GM12878 (cell line): ENCODE results near the gene HOXA2. TPM values are rescaled to one million over a fixed set of nuclear protein-coding genes. Genes with fewer than 3 reads are reported as not detected.

Experiments used
- ATF3 ChIP-seq: IDR thresholded peaks from 2 replicates; pipeline ENCODE4 v1.6.1; 2011; ENCODE audit warnings: low read depth, mild to moderate bottlenecking, low read length, moderate library complexity, borderline replicate concordance; ENCODE audit errors: extremely low read depth
- BCL3 ChIP-seq: IDR thresholded peaks from 2 replicates; pipeline ENCODE4 v1.6.1; 2011; ENCODE audit warnings: borderline replicate concordance, low read depth, mild to moderate bottlenecking, moderate library complexity, low read length; ENCODE audit not compliant: insufficient read depth, poor library complexity, severe bottlenecking
- CREM ChIP-seq: IDR thresholded peaks from 2 replicates; pipeline ENCODE4 v1.6.1; 2014; ENCODE audit warnings: antibody characterized with exemption, low read depth
- MTA2 ChIP-seq: fragments of 450-650 bp; IDR thresholded peaks from 2 replicates; pipeline ENCODE4 v1.6.1; 2016; ENCODE audit warnings: low read depth, mild to moderate bottlenecking, moderate library complexity
- POLR2AphosphoS2 ChIP-seq: IDR thresholded peaks from 2 replicates; pipeline ENCODE4 v1.6.1; 2011; ENCODE audit warnings: low read depth, mild to moderate bottlenecking, low read length, improper control_type of control experiment, moderate library complexity
- RAD51 ChIP-seq: fragments of 450-650 bp; IDR thresholded peaks from 2 replicates; pipeline ENCODE4 v1.6.1; 2016; ENCODE audit warnings: moderate library complexity, mild to moderate bottlenecking, inconsistent platforms
- STAT1 ChIP-seq: fragments of 450-650 bp; conservative IDR thresholded peaks from 2 replicates; pipeline ENCODE4 v1.6.1; 2014; ENCODE audit warnings: antibody characterized with exemption, mild to moderate bottlenecking
- TARDBP ChIP-seq: IDR thresholded peaks from 2 replicates; pipeline ENCODE4 v1.6.1; 2016; ENCODE audit warnings: borderline replicate concordance
- polyA plus RNA-seq, 11 experiments: library from polyadenylated mRNA; depleted of rRNA in 4 of 11; unstranded in 6 of 11; stranded (reverse) in 5 of 11; fragments of >200 nt; fragmentation: Nextera tagmentation in 4 of 11; fragmentation: Illumina TruSeq in 1 of 11; extraction: Ambion mirVana in 4 of 11; extraction: Trizol in 1 of 11; gene quantifications; 1 replicate in 1 of 11; 2 replicates in 10 of 11; pipeline versions ENCODE4 v1.2.1 to v1.2.3, GENCODE V29; 2011 to 2016; ENCODE audit warnings: inconsistent platforms in 2 of 11, missing spikeins in 2 of 11, low read depth in 1 of 11
- total RNA-seq, 4 experiments: library from RNA; depleted of rRNA in 3 of 4; stranded (reverse); fragments of >200 nt in 3 of 4; fragmentation: Illumina TruSeq in 1 of 4; extraction: Trizol in 1 of 4; gene quantifications; 2 replicates each; pipeline versions ENCODE4 v1.2.1 to v1.2.3, GENCODE V29; 2013 to 2021
- TF ChIP-seq, protein P1 (sequence below): fragments of 450-650 bp; IDR thresholded peaks from 2 replicates; pipeline ENCODE4 v1.6.1; 2017; ENCODE audit warnings: mild to moderate bottlenecking, moderate library complexity
- TF ChIP-seq, protein P2 (sequence below): fragments of 450-650 bp; IDR thresholded peaks from 2 replicates; pipeline ENCODE4 v1.6.1; 2017; ENCODE audit warnings: mild to moderate bottlenecking
- TF ChIP-seq, protein P3 (sequence below): fragments of 450-650 bp; IDR thresholded peaks from 2 replicates; pipeline ENCODE4 v1.6.1; 2016; ENCODE audit warnings: mild to moderate bottlenecking, moderate library complexity, borderline replicate concordance
- TF ChIP-seq, protein P4 (sequence below): fragments of 450-650 bp; IDR thresholded peaks from 2 replicates; pipeline ENCODE4 v1.6.1; 2017; ENCODE audit warnings: mild to moderate bottlenecking, low read depth, inconsistent platforms; ENCODE audit not compliant: poor library complexity, severe bottlenecking

The HOXA2 gene
- total and polyA plus RNA-seq, 10 of the 15 experiments (the other 5 are each of a cell fraction or from before 2014, with no cell fraction given) = not detected

DNA sequence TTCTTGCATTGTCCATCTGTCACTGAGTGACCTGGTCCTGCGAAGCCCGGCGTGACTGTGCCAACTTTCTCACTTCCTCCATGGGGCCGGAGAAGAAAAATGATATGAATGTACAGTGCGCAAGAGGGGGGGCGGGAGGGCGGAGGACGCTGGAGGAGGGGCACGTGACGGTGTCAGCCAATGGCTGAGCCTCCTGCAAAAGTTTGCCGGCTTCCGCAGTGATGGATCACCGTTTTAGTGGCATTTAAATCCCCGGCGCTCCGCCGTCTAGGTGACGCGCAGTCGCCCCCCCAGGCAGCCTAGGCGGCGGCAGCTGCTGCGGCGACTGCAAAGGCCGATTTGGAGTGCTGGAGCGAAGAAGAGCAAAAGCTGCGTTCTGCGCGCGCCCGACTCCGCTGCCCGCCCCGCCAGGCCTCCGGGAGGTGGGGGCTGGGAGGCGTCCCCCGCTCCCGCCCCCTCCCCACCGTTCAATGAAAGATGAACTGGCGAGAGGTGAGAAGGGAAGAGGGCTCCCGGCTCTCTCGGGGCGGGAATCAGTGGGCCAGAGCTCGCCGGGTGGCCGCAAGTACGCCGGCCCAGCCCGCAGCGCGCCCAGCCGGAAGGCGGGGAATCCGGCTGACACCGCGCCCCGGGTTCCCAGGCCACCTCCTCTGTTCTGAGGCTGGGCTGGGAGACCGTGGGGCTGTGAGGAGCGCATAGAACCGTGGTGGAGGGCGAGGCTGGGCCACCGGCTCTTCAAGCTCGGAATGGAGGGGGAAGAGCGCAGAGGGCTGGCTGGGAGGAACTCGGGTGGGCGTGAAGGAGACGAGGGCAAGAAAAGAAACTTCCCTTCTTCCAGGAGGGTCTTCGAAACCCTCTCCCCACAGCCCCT is 6.4 kb downstream of the HOXA2 start, which contains the start of gene HOXA1 (continued):
- TF ChIP-seq BCL3 (no peak), ATF3 (peak; percentile 47; the same call in 1 of the 2 replicates), POLR2AphosphoS2 (no peak), STAT1 (no peak), RAD51 (peak; percentile 73; the same call in 1 of the 2 replicates), TARDBP (no peak), CREM (0 out of 2 replicates have a peak, but pooled peaks have one; percentile 10), MTA2 (no peak)
- TF ChIP-seq, protein P1, sequence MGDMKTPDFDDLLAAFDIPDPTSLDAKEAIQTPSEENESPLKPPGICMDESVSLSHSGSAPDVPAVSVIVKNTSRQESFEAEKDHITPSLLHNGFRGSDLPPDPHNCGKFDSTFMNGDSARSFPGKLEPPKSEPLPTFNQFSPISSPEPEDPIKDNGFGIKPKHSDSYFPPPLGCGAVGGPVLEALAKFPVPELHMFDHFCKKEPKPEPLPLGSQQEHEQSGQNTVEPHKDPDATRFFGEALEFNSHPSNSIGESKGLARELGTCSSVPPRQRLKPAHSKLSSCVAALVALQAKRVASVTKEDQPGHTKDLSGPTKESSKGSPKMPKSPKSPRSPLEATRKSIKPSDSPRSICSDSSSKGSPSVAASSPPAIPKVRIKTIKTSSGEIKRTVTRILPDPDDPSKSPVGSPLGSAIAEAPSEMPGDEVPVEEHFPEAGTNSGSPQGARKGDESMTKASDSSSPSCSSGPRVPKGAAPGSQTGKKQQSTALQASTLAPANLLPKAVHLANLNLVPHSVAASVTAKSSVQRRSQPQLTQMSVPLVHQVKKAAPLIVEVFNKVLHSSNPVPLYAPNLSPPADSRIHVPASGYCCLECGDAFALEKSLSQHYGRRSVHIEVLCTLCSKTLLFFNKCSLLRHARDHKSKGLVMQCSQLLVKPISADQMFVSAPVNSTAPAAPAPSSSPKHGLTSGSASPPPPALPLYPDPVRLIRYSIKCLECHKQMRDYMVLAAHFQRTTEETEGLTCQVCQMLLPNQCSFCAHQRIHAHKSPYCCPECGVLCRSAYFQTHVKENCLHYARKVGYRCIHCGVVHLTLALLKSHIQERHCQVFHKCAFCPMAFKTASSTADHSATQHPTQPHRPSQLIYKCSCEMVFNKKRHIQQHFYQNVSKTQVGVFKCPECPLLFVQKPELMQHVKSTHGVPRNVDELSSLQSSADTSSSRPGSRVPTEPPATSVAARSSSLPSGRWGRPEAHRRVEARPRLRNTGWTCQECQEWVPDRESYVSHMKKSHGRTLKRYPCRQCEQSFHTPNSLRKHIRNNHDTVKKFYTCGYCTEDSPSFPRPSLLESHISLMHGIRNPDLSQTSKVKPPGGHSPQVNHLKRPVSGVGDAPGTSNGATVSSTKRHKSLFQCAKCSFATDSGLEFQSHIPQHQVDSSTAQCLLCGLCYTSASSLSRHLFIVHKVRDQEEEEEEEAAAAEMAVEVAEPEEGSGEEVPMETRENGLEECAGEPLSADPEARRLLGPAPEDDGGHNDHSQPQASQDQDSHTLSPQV = no peak
- TF ChIP-seq, protein P2, sequence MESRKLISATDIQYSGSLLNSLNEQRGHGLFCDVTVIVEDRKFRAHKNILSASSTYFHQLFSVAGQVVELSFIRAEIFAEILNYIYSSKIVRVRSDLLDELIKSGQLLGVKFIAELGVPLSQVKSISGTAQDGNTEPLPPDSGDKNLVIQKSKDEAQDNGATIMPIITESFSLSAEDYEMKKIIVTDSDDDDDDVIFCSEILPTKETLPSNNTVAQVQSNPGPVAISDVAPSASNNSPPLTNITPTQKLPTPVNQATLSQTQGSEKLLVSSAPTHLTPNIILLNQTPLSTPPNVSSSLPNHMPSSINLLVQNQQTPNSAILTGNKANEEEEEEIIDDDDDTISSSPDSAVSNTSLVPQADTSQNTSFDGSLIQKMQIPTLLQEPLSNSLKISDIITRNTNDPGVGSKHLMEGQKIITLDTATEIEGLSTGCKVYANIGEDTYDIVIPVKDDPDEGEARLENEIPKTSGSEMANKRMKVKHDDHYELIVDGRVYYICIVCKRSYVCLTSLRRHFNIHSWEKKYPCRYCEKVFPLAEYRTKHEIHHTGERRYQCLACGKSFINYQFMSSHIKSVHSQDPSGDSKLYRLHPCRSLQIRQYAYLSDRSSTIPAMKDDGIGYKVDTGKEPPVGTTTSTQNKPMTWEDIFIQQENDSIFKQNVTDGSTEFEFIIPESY = no peak
- TF ChIP-seq, protein P3, sequence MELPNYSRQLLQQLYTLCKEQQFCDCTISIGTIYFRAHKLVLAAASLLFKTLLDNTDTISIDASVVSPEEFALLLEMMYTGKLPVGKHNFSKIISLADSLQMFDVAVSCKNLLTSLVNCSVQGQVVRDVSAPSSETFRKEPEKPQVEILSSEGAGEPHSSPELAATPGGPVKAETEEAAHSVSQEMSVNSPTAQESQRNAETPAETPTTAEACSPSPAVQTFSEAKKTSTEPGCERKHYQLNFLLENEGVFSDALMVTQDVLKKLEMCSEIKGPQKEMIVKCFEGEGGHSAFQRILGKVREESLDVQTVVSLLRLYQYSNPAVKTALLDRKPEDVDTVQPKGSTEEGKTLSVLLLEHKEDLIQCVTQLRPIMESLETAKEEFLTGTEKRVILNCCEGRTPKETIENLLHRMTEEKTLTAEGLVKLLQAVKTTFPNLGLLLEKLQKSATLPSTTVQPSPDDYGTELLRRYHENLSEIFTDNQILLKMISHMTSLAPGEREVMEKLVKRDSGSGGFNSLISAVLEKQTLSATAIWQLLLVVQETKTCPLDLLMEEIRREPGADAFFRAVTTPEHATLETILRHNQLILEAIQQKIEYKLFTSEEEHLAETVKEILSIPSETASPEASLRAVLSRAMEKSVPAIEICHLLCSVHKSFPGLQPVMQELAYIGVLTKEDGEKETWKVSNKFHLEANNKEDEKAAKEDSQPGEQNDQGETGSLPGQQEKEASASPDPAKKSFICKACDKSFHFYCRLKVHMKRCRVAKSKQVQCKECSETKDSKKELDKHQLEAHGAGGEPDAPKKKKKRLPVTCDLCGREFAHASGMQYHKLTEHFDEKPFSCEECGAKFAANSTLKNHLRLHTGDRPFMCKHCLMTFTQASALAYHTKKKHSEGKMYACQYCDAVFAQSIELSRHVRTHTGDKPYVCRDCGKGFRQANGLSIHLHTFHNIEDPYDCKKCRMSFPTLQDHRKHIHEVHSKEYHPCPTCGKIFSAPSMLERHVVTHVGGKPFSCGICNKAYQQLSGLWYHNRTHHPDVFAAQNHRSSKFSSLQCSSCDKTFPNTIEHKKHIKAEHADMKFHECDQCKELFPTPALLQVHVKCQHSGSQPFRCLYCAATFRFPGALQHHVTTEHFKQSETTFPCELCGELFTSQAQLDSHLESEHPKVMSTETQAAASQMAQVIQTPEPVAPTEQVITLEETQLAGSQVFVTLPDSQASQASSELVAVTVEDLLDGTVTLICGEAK = no peak
- TF ChIP-seq, protein P4, sequence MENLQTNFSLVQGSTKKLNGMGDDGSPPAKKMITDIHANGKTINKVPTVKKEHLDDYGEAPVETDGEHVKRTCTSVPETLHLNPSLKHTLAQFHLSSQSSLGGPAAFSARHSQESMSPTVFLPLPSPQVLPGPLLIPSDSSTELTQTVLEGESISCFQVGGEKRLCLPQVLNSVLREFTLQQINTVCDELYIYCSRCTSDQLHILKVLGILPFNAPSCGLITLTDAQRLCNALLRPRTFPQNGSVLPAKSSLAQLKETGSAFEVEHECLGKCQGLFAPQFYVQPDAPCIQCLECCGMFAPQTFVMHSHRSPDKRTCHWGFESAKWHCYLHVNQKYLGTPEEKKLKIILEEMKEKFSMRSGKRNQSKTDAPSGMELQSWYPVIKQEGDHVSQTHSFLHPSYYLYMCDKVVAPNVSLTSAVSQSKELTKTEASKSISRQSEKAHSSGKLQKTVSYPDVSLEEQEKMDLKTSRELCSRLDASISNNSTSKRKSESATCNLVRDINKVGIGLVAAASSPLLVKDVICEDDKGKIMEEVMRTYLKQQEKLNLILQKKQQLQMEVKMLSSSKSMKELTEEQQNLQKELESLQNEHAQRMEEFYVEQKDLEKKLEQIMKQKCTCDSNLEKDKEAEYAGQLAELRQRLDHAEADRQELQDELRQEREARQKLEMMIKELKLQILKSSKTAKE = no peak
